SU-DHL-6 (cell line): ENCODE results near the gene LHFPL6.

ENCODE experiments used
- H2AFZ ChIP-seq: fragments of 200-600 bp; sonication (generic); 2 replicates; pipeline ENCODE4 v1.6.1; 2014; ENCODE audit warnings: low read depth, mild to moderate bottlenecking, moderate library complexity, mixed read lengths, antibody characterized with exemption, low read length; ENCODE audit not compliant: severe bottlenecking
- H3F3A ChIP-seq: fragments of 200-600 bp; shearing (Covaris generic); 2 replicates; pipeline ENCODE4 v1.6.0; 2016; ENCODE audit warnings: antibody characterized with exemption, mild to moderate bottlenecking; ENCODE audit not compliant: insufficient read depth
- H3K27ac ChIP-seq: fragments of 200-600 bp; sonication (generic); 2 replicates; pipeline ENCODE4 v1.5.1; 2016; ENCODE audit warnings: low read depth, mild to moderate bottlenecking, low read length, moderate library complexity, mixed read lengths
- H3K27me3 ChIP-seq: fragments of 200-600 bp; sonication (generic), shearing (Covaris generic); 2 replicates; pipeline ENCODE4 v1.6.0; 2014; ENCODE audit warnings: mild to moderate bottlenecking, low read length
- H3K36me3 ChIP-seq: fragments of 200-600 bp; sonication (generic); 2 replicates; pipeline ENCODE4 v1.6.1; 2014; ENCODE audit warnings: mild to moderate bottlenecking, low read length, mixed read lengths
- H3K4me2 ChIP-seq: fragments of 300-600, 200-600 bp; shearing (Covaris generic), sonication (generic); 2 replicates; pipeline ENCODE4 v1.6.0; 2014; ENCODE audit warnings: low read length, low read depth, mild to moderate bottlenecking; ENCODE audit not compliant: poor library complexity, severe bottlenecking
- H3K4me3 ChIP-seq: fragments of 200-600 bp; sonication (generic); 2 replicates; pipeline ENCODE4 v1.5.1; 2014; ENCODE audit warnings: antibody characterized with exemption, low read length, mild to moderate bottlenecking, mixed read lengths; ENCODE audit not compliant: insufficient read depth, poor library complexity, severe bottlenecking
- H3K79me2 ChIP-seq: fragments of 200-600 bp; sonication (generic); 2 replicates; pipeline ENCODE4 v1.6.1; 2014; ENCODE audit warnings: mild to moderate bottlenecking, low read length, moderate library complexity; ENCODE audit not compliant: insufficient read depth
- H3K9ac ChIP-seq: fragments of 200-600 bp; sonication (generic); 2 replicates; pipeline ENCODE4 v1.7.0; 2014; ENCODE audit warnings: mild to moderate bottlenecking, low read length
- H3K9me2 ChIP-seq: fragments of 200-600 bp; sonication (generic); replicated peaks from 2 replicates; pipeline ENCODE4 v1.6.1; 2014; ENCODE audit warnings: low read length; ENCODE audit not compliant: insufficient read depth
- H3K9me3 ChIP-seq: fragments of 200-600 bp; sonication (generic); 2 replicates; pipeline ENCODE4 v1.6.1; 2014; ENCODE audit warnings: low read length, mixed read lengths; ENCODE audit not compliant: insufficient read depth
- H4K20me1 ChIP-seq: fragments of 200-600 bp; sonication (generic); 2 replicates; pipeline ENCODE4 v1.6.1; 2014; ENCODE audit warnings: low read depth, mild to moderate bottlenecking, antibody characterized with exemption, low read length, moderate library complexity, mixed read lengths
- EZH2phosphoT487 ChIP-seq: fragments of 200-600 bp; sonication (generic), shearing (Covaris generic); conservative IDR thresholded peaks from 2 replicates; pipeline ENCODE4 v1.6.1; 2018; ENCODE audit warnings: mild to moderate bottlenecking, antibody characterized with exemption, low read length, moderate library complexity, mixed read lengths
- TF ChIP-seq, protein P1 (sequence below): fragments of 200-600 bp; sonication (generic); IDR thresholded peaks from one replicate; pipeline ENCODE4 v1.5.1; 2017; ENCODE audit warnings: antibody characterized with exemption, mild to moderate bottlenecking, low read length, moderate library complexity; ENCODE audit not compliant: insufficient read depth, poor library complexity, severe bottlenecking

The LHFPL6 gene

DNA sequence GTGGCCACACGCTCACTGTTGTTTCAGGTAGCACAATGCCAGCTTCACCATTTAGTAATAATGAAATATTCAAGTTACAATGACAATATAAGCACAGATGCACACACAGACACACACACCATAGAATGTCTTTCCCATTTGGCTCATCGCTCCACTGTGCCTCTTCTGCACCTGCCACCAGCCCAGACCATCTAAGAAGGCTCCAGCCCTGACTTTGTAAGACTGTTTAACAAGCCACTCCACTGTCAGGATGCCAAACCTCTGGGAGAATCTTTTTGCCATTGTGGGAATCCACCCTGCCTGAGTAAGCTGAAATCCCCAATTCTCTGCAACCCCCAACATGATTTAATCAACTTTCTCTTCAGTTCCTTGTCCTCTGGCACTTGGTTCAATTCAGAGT lies 60.6 kb downstream of the LHFPL6 start:
- no peaks in the 10 kb centered on the region for H3K27me3 ChIP-seq
- no peaks in the 10 kb centered on the region for H3K9me3 ChIP-seq
- H3K4me3 ChIP-seq = no peak overlapping the region
- no peak overlapping the region for H3K4me2 ChIP-seq
- H2AFZ ChIP-seq = no peak overlapping the region
- H3K9ac ChIP-seq = no peak overlapping the region
- H3K36me3 ChIP-seq = no peaks in the 10 kb centered on the region
- H3K27ac ChIP-seq = no peak overlapping the region
- no peaks in the 10 kb centered on the region for H3K79me2 ChIP-seq
- H3F3A ChIP-seq = no peaks in the 10 kb centered on the region
- H3K9me2 ChIP-seq = no peaks in the 10 kb centered on the region
- no peaks in the 10 kb centered on the region for H4K20me1 ChIP-seq
- no peak for TF ChIP-seq EZH2phosphoT487
- TF ChIP-seq, protein P1, sequence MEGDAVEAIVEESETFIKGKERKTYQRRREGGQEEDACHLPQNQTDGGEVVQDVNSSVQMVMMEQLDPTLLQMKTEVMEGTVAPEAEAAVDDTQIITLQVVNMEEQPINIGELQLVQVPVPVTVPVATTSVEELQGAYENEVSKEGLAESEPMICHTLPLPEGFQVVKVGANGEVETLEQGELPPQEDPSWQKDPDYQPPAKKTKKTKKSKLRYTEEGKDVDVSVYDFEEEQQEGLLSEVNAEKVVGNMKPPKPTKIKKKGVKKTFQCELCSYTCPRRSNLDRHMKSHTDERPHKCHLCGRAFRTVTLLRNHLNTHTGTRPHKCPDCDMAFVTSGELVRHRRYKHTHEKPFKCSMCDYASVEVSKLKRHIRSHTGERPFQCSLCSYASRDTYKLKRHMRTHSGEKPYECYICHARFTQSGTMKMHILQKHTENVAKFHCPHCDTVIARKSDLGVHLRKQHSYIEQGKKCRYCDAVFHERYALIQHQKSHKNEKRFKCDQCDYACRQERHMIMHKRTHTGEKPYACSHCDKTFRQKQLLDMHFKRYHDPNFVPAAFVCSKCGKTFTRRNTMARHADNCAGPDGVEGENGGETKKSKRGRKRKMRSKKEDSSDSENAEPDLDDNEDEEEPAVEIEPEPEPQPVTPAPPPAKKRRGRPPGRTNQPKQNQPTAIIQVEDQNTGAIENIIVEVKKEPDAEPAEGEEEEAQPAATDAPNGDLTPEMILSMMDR = no peak

DNA sequence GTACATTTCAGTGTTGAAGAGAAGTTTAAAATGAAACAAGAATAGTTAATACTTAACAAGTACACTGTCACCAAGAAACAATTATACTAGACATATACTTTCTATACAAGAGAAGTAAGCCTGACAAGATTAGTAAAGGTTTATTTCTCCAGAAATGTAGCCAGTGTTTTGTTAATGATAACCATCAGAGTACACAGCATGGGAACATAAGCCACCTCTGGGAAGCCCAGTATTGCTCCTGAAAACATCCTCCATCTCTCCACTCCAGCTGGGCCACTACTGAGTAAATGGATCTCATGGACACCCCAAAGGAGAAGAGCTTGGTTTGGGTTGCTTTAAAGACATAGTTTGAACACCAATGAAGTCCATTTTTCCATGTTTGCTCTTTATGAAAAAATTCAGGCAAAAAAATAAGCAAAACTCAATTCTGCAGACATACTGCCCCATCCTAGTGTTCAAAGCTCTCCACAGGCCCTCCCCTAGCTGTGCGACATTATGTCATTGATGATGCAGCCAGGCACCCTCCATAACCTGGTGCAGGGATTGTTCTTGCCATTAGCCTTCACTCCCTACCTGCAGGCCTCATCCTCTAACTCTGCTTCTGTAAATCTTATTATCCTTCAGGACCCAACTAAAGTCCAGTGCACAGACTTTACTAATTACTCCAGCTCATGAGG lies 61.9 kb downstream of the LHFPL6 start:
- Histone ChIP-seq H3K27ac (no peak overlapping the region), H3K36me3 (no peaks in the 10 kb centered on the region), H3K4me3 (no peak overlapping the region), H2AFZ (no peak overlapping the region), H4K20me1 (no peaks in the 10 kb centered on the region), H3K9ac (no peak overlapping the region), H3K9me2 (no peaks in the 10 kb centered on the region), H3F3A (no peaks in the 10 kb centered on the region), H3K79me2 (no peaks in the 10 kb centered on the region), H3K27me3 (no peaks in the 10 kb centered on the region), H3K9me3 (no peaks in the 10 kb centered on the region), H3K4me2 (no peak overlapping the region)
- no peak for TF ChIP-seq EZH2phosphoT487
- TF ChIP-seq, protein P1 = no peak

DNA sequence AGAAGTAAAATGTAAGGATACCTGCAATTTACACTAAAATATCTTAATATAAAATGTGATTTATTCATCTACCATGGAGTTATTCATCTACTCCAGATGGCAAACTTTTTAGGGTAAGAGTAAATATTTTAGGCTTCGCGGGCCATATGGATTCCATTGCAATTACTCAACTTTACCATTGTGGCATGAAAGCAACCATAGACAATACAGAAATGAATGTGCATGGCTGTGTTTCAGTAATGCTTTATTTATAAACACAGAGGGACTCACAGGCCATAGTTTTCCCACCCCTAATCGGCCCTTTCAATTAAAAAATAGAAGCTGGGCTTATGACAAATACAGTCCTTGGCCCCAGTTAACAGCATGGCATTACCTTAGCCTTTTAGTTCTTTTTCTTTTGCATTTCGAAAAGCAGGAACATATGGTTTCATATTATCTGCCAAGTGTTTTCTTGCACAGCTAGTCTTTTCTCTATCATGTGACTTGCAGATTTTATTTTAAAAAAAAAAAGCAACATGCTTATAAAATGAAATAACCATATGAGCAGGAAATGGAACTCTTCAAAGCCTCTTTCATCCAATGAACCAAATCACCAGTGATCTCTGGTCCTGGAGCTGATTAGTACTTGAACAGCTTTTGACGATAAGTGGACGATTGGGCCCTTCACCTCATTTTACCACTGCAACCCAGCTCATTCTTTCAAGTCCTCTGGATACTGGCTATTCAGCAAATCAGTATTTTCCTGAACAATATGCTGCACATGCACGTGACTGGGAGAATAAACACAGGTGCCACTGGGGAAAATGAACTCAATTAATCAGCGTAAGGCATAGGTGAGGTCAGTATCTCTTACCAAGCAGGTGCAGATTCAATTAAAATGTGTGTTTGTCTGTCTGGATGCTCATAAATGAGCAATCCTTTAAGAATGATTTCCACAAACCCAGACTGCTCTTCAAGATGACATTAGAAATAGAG lies 63.9 kb downstream of the LHFPL6 start:
- Histone ChIP-seq H3K79me2 (no peaks in the 10 kb centered on the region), H2AFZ (no peak overlapping the region), H3K9me2 (no peaks in the 10 kb centered on the region), H3K27ac (no peak overlapping the region), H3K36me3 (no peaks in the 10 kb centered on the region), H3K4me3 (no peak overlapping the region), H3K27me3 (no peaks in the 10 kb centered on the region), H3K9ac (no peak overlapping the region), H3K4me2 (no peak overlapping the region), H3F3A (no peaks in the 10 kb centered on the region), H3K9me3 (no peaks in the 10 kb centered on the region), H4K20me1 (no peaks in the 10 kb centered on the region)
- TF ChIP-seq, protein P1 = no peak
- no peak for TF ChIP-seq EZH2phosphoT487
